ENCODE measurements around the gene USP13. TPM values are rescaled to one million over a fixed set of nuclear protein-coding genes. Genes with fewer than 3 reads are reported as not detected.
"Not testable (repeated sequence)": the region's sequence is repeated elsewhere in the genome, so short reads cannot be mapped to it uniquely, and the experiment has no call there.

Gene USP13
- total RNA-seq, 1 experiment from 2014 or later, result 19.0 TPM

DNA sequence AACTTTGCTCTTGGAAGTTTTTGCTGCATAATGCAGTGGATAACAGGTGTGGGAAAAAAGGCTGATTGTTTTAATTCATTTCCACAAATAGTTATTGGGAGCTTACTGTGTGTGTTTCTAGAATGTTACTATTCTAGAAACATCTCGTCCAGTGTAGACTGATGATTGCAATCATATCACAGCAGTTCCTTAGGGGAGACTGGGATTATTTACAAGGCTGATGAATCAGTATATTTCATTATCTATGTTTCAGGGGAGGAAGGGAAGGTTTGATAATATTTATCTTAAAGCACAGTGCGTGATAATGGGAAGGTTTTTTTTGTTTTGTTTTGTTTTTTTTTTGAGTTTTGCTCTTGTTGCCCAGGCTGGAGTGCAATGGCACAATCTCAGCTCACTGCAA lies 2.4 kb downstream of the USP13 start:
- DNase-seq (ENCODE audit: low read depth), result no peak

DNA sequence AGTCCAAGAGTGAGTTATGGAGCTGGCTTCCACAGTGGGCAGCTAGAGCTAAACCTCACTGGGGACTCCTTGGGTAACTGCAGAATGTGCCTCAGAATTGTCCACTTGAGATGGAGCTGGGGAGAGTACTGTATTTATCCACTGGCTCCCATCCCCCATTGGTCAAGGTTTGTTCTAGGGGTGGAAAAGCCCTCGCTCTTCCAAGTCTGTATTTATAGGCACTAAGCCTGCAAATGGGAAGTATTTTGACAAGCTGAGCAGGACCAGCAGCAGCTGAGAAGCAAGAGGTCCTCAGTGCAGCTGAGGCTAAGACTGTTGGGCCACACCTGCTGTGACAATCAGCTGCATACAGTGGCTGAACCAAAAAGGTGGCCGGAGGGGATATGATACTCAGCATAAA lies 5.8 kb downstream of the USP13 start:
- DNase-seq (ENCODE audit: low read depth), result no peak

GRCh38 chr3:179660872-179661271 lies 8.0 kb downstream of the USP13 start:
- no peak for DNase-seq (ENCODE audit: low read depth)

DNA sequence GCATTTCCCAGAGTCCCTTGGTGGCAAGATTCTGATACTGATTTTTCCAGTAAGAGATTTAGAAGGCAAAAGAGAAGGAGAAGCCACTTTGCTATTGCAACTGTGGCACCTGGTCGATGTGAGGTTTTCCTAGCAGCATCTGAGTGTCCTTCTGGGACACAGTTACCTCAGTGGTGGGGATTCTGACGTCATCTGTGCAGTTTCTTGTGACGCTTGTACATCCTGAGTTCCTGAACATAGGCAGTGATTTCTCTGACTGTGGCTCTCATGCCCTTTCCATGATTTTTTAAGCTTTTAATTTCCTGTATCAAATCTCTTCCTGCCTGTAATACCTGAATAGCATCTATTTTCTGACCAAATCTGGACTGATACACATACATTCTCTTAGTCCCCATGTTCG lies 8.9 kb downstream of the USP13 start:
- no peak for DNase-seq (ENCODE audit: low read depth)

DNA sequence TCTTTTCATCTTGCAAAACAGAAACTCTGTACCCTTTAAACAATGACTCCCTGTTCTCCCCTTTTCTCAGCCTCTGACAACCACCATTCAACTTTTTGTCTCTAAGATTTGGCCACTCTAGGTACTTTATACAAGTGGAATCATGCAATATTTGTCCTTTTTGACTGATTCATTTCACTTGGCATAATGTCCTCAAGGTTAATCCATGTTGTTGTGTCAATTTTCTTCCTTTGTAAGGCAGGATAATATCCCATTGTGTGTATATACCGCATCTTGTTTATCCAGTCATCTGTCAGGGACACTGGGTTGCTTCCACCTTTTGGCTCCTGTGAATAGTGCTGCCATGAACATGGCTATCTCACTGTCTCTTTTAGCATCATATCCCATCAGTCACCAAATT lies 10.3 kb downstream of the USP13 start:
- no peak for DNase-seq (ENCODE audit: low read depth)

- no peak for DNase-seq (ENCODE audit: low read depth)
These were observed 13.2 kb downstream of the USP13 start for GRCh38 chr3:179666030-179666429.

- DNase-seq (ENCODE audit: low read depth), result no peak
These were observed 13.7 kb downstream of the USP13 start for GRCh38 chr3:179666436-179667035.

GRCh38 chr3:179668429-179668828 lies 15.6 kb downstream of the USP13 start:
- no peak for DNase-seq (ENCODE audit: low read depth)

- no peak for DNase-seq (ENCODE audit: low read depth)
These were observed 17.5 kb downstream of the USP13 start for GRCh38 chr3:179670311-179670710.

DNA sequence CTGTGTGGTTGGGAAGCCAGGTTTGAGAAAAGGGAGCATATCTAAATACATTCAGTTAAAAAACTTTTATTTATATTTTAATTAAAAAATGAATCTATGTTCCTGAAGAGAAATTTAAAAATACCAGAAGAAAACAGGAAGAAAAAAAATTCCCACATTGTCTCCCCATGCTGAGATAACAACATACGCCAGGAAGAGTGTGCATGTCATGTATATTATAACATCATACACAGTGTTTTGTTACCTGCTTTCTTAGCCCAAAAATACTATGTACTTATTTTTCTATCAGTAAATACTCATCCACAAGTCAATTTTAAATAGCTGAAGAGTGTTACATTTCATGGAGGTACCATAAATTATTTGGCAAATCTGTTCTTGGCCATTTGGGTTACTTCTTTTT lies 18.5 kb downstream of the USP13 start:
- DNase-seq (ENCODE audit: low read depth), result no peak

DNA sequence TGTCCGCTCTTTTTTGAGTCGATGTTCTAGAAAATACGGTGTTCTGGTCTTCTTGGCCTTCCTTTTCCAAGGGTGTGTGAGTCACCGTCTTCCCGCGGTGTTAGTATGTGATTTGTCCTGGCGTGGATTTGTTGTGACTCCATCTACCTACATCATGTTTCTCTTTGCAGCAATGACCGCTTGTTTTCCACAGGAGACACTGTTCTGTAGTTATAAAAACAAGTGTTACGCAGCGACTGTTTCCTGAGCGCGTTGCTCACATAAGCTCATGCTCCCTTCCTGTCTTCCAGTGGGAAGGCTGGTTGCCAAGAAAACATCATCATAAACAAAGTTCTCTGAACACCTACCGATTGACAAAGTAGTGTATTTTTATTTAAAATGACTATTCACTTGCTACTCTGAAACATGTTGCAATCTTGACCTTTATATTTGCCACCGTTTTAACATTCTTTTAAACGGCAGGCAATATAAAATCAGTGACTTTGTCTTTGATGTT lies 19.0 kb downstream of the USP13 start:
- peak; percentile 34 for DNase-seq (ENCODE audit: low read depth)

DNA sequence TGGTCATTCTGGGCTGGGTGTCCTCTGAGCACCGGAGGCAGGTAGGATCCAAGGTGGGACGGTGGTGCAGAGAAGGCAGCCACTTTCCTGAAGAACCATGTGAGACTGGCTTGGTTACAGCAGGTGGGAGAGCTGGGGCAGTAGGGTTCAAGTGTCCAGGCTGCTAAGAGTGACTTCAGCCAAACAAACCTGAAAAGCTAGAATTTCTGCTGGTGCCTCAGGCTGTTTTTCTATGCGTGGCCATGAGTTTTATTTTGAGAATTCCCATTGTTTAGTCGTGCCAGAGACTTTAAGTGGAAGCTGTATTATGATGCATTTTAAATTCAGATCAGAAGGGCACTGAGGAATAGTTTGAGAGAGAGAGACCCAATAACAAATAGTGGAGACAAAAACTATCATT lies 20.1 kb downstream of the USP13 start:
- no peak for DNase-seq (ENCODE audit: low read depth)

DNA sequence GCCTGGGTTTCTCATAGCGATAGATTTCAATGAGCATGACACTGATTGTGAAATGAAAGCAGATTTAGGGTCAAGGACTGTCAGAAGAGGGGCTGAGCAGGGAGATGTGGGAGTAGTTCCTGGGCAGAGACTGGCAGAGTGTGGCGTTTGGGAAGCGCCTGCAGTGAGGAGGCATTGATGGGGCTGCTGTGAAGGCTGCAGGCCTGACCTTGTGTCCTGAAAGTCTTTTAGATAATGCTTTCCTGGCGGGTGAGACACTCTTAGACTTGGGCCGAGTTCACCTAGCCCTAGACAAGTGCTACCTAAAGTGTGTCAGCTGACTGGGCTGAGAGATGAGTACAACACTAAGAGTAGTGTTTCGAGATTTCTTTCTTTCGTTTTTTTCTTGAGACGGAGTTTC lies 20.7 kb downstream of the USP13 start:
- no peak for DNase-seq (ENCODE audit: low read depth)

GRCh38 chr3:179676081-179676480 lies 23.2 kb downstream of the USP13 start:
- no peak for DNase-seq (ENCODE audit: low read depth)

DNA sequence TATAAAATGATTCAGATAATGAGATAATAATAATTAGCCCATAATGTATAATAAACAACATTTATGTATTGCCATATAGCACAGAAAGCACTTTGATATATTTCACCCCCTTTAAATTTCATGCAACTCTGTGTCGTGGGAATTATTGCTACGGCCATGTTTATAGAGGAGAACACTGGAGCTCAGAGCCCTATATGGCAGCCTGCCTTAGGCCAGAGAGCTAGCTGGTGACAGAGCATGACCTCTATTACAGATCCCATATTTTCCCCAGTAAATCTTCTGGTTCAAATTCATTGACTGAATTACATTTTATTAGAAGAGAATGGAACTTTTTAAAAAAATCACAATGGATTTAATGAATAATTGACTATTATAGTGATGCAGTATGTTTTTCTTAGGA lies 25.0 kb downstream of the USP13 start:
- DNase-seq (ENCODE audit: low read depth), result no peak

GRCh38 chr3:179681492-179682263 lies 28.8 kb downstream of the USP13 start:
- DNase-seq (ENCODE audit: low read depth), result no peak

DNA sequence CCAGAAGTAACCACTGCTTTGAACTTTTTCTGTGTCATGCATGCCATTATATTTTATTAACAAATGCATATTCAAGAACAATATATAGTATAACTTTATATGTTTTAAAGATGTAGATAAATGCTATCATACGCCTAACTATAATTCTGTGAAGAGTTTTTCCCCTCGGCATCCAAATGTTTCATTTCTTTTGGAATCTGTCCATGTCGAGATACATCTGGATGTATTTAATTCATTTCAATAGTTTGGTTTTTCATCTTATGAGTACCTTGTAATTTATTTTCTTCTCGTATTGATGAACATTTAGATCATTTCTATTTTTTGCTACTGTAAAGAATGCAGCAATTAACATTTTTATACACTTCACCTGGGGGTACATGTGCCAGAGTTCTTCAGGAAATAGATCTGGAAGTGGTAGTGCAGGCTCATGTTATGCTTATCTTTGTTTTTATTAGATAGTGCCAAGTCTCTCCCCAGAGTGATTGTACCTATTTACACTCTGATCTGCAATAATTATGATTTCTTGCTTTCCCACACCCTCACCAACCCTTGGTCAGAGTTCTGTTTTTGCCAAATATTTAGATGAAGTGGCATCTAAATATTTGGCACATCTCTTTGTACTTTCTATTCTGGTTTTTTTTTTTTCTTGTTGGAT lies 29.7 kb downstream of the USP13 start:
- DNase-seq (ENCODE audit: low read depth), result no peak

DNA sequence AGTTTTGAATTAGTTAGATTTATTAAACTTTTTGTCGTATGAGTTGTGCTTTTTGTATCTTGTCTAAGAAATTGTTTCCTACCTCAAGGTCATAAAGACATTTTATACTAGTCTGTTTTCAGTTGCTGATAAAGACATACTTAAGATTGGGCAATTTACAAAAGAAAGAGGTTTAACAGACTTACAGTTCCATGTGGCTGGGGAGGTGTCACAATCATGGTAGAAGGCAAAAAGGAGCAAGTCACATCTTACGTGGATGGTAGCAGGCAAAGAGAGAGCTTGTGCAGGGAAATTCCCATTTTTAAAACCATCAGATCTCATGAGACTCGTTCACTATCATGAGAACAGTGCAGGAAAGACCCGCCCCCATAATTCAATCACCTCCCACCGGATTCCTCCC lies 30.4 kb downstream of the USP13 start:
- DNase-seq (ENCODE audit: low read depth), result not testable (repeated sequence)

GRCh38 chr3:179687967-179688535 lies 35.2 kb downstream of the USP13 start:
- no peak for DNase-seq (ENCODE audit: low read depth)

GRCh38 chr3:179688850-179689249 lies 36.0 kb downstream of the USP13 start:
- DNase-seq (ENCODE audit: low read depth), result peak; percentile 48

DNA sequence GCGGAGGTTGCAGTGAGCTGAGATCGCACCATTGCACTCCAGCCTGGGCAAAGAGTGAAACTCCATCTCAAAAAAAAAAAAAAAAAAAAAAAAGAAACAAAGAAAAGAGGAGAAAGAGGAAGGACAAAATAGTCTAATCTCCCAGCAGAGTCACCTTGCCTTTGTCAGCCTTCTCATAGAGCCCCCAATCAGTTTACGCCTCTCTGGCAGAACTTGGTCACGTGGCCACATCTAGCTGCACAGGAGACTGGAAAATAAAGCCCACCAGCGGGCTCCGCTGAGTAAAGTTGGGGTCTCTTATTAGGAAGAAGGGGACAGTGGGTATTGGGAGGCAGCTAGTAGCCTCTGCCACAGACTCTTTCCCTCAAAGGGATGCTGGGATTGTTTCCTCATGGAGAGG lies 41.9 kb downstream of the USP13 start:
- no peak for DNase-seq (ENCODE audit: low read depth)

DNA sequence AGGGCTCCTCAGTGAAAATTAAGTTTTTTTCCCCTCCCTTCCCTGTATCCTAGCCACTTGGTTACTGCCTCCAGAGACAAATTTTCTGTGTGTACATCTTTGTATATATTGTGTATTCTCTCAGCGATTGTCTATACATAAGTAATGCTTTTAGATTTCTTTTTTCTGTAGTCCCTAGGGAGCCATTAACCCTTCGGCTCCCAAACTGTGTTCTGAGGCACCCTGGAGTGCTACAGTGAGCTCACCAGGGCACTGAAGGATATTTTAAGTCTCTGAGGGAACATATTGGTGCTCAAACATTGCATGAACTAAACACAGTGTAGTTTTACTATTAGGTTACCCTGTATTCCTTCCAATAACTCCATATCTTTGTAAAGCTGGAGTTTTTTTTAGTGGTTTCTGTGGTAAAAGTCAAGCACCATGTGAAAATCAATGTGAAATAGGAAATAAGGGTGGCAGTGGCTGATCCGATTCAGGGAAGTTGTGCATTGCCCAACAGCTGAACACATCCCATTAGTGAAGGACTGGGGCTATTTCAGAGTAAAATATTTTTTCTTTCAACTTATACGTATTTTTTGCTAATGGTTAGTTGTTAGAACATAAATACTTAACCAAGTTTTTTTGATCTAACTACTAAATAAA lies 43.0 kb downstream of the USP13 start:
- no peak for DNase-seq (ENCODE audit: low read depth)
